HCT116 (cell line): ENCODE measurements around the gene CDH23. TPM values are rescaled to one million over a fixed set of nuclear protein-coding genes. Genes with fewer than 3 reads are reported as not detected.

ENCODE experiments used
- ATAC-seq: fragments of 200-7000 bp; cut with Tn5 transposase; 2 replicates; pipeline ENCODE4 v1.9.1; 2020; ENCODE audit warnings: mild to moderate bottlenecking, moderate library complexity
- BruUV-seq: library from RNA; stranded (reverse); fragments of 400-500 nt; replicated peaks from 2 replicates; lab custom pipeline; 2021; lab: Mats Ljungman, UMichigan
- CTCF ChIA-PET: fragments of 300-600 bp; sonication (Branson Sonifier 250); formaldehyde crosslinking; loops from one replicate; lab custom pipeline; 2021; ENCODE audit warnings: antibody characterized with exemption; lab: Charles Lee
- POLR2A ChIA-PET: fragments of 300-600, 350-600 bp; sonication (Branson Sonifier 250); formaldehyde crosslinking; loops from one replicate; lab custom pipeline; 2021; ENCODE audit warnings: antibody characterized with exemption; lab: Charles Lee
- RAD21 ChIA-PET, 2 experiments: fragments of 300-600 bp; sonication (Branson Sonifier 250); formaldehyde crosslinking; loops; one replicate each; lab custom pipeline; 2023; ENCODE audit warnings: low total read pairs in 2 of 2; ENCODE audit not compliant: uncharacterized antibody in 2 of 2, unreplicated experiment in 2 of 2, low non-redundant PET in 1 of 2; lab: Charles Lee
- DNase-seq: peaks from one replicate; pipeline ENCODE4 v3.0.0-alpha.2; 2010; ENCODE audit warnings: low read depth, low spot score
- H2AFZ ChIP-seq: fragments of 200-600 bp; shearing (Covaris generic), sonication (generic); 2 replicates; pipeline ENCODE4 v1.6.1; 2017; ENCODE audit warnings: low read depth, mixed run types, mixed read lengths, antibody characterized with exemption, low read length; ENCODE audit not compliant: poor library complexity, severe bottlenecking
- H3K27ac ChIP-seq: 2 replicates; pipeline ENCODE4 v1.5.1; 2012; ENCODE audit warnings: low read depth, low read length
- H3K27me3 ChIP-seq: fragments of 200-600 bp; sonication (generic); 2 replicates; pipeline ENCODE4 v1.6.1; 2016; ENCODE audit warnings: mixed run types, low read length, mixed read lengths; ENCODE audit not compliant: insufficient read depth
- H3K36me3 ChIP-seq, 2 experiments: fragments of 200-500 bp in 1 of 2; fragments of 200-600 bp in 1 of 2; sonication (Bioruptor generic) in 1 of 2; sonication (generic) in 1 of 2; 2 replicates each; pipeline versions ENCODE4 v1.5.1 to v1.6.1; 2014 to 2016; ENCODE audit warnings: low read length in 2 of 2, inconsistent platforms in 1 of 2, mixed read lengths in 1 of 2, mixed run types in 1 of 2; ENCODE audit not compliant: insufficient read depth in 2 of 2, control insufficient read depth in 1 of 2
- H3K4me1 ChIP-seq, 2 experiments: fragments of 200-600 bp in 1 of 2; sonication (generic) in 1 of 2; 2 replicates each; pipeline versions ENCODE4 v1.5.1 to v1.6.1; 2012 to 2017; ENCODE audit warnings: low read length in 2 of 2, inconsistent platforms in 1 of 2, mild to moderate bottlenecking in 1 of 2, mixed read lengths in 1 of 2, mixed run types in 1 of 2, moderate library complexity in 1 of 2; ENCODE audit not compliant: insufficient read depth in 2 of 2, control insufficient read depth in 1 of 2
- H3K4me2 ChIP-seq: fragments of 200-600 bp; sonication (generic); 2 replicates; pipeline ENCODE4 v1.6.1; 2017; ENCODE audit warnings: mixed run types, low read length, mixed read lengths
- H3K4me3 ChIP-seq, 2 experiments: fragments of 200-600 bp in 1 of 2; sonication (generic) in 1 of 2; replicated peaks in 1 of 2; 2 replicates each; pipeline ENCODE4 v1.5.1; 2011 to 2016; ENCODE audit warnings: low read length in 2 of 2, control low read depth in 1 of 2, low read depth in 1 of 2, mild to moderate bottlenecking in 1 of 2, mixed read lengths in 1 of 2, mixed run types in 1 of 2
- H3K79me2 ChIP-seq: fragments of 200-600 bp; sonication (generic); 2 replicates; pipeline ENCODE4 v1.6.1; 2017; ENCODE audit warnings: mild to moderate bottlenecking, mixed run types, low read length, moderate library complexity, mixed read lengths; ENCODE audit not compliant: insufficient read depth
- H3K9ac ChIP-seq: fragments of 200-600 bp; sonication (generic); 2 replicates; pipeline ENCODE4 v1.6.1; 2016; ENCODE audit warnings: low read length, mixed read lengths
- H3K9me2 ChIP-seq: fragments of 200-600 bp; sonication (generic), shearing (Covaris generic); 2 replicates; pipeline ENCODE4 v1.6.1; 2017; ENCODE audit warnings: mixed run types, mild to moderate bottlenecking, moderate library complexity; ENCODE audit not compliant: insufficient read depth
- H3K9me3 ChIP-seq, 2 experiments: fragments of 200-500 bp in 1 of 2; fragments of 200-600 bp in 1 of 2; sonication (Bioruptor generic) in 1 of 2; sonication (generic) in 1 of 2; 2 replicates each; pipeline ENCODE4 v1.6.1; 2014 to 2017; ENCODE audit warnings: low read length in 2 of 2, mixed read lengths in 2 of 2, inconsistent platforms in 1 of 2, low read depth in 1 of 2, mild to moderate bottlenecking in 1 of 2, mixed run types in 1 of 2, moderate library complexity in 1 of 2; ENCODE audit not compliant: control insufficient read depth in 1 of 2, insufficient read depth in 1 of 2
- H4K20me1 ChIP-seq: fragments of 200-600 bp; sonication (generic), shearing (Covaris generic); 2 replicates; pipeline ENCODE4 v1.6.1; 2017; ENCODE audit warnings: mixed run types, mild to moderate bottlenecking, moderate library complexity; ENCODE audit not compliant: insufficient read depth
- CBX3 ChIP-seq: IDR thresholded peaks from 2 replicates; pipeline ENCODE4 v1.6.1; 2012; ENCODE audit warnings: low read depth
- CEBPB ChIP-seq: IDR thresholded peaks from 2 replicates; pipeline ENCODE4 v1.6.1; 2012; ENCODE audit warnings: low read depth
- CTCF ChIP-seq, 3 experiments: fragments of 200-600 bp in 1 of 3; sonication (generic) in 1 of 3; IDR thresholded peaks in 2 of 3; conservative IDR thresholded peaks in 1 of 3; 2 replicates each; pipeline ENCODE4 v1.5.1; 2012 to 2017; ENCODE audit warnings: low read depth in 2 of 3, low read length in 2 of 3, antibody characterized with exemption in 1 of 3, borderline replicate concordance in 1 of 3, control low read depth in 1 of 3, mild to moderate bottlenecking in 1 of 3, mixed read lengths in 1 of 3, mixed run types in 1 of 3, moderate library complexity in 1 of 3; ENCODE audit not compliant: insufficient read depth in 1 of 3
- EGR1 ChIP-seq: IDR thresholded peaks from 2 replicates; pipeline ENCODE4 v1.6.1; 2012; ENCODE audit warnings: low read depth
- FOSL1 ChIP-seq: IDR thresholded peaks from 2 replicates; pipeline ENCODE4 v1.6.1; 2012; ENCODE audit warnings: low read depth
- JUND ChIP-seq: IDR thresholded peaks from 2 replicates; pipeline ENCODE4 v1.6.1; 2012
- POLR2A ChIP-seq: IDR thresholded peaks from 2 replicates; pipeline ENCODE4 v1.7.0; 2011; ENCODE audit warnings: borderline replicate concordance; ENCODE audit not compliant: insufficient read depth, insufficient read length; ENCODE audit errors: extremely low read depth
- SP1 ChIP-seq: IDR thresholded peaks from 2 replicates; pipeline ENCODE4 v1.6.1; 2012; ENCODE audit warnings: low read depth
- SRF ChIP-seq: IDR thresholded peaks from 2 replicates; pipeline ENCODE4 v1.6.1; 2012; ENCODE audit warnings: low read depth
- ZFX ChIP-seq: fragments of 450-650 bp; IDR thresholded peaks from 2 replicates; pipeline ENCODE4 v1.6.1; 2017
- ZNF274 ChIP-seq: fragments of 200-500 bp; sonication (Bioruptor generic); IDR thresholded peaks from 2 replicates; pipeline ENCODE4 v1.6.1; 2014; ENCODE audit warnings: mild to moderate bottlenecking, low read depth, low read length, inconsistent platforms
- intact Hi-C: fragments of 100-400 bp; cut with micrococcal nuclease; formaldehyde crosslinking; loops from 2 replicates; pipeline ENCODE4 v1.10.0; 2022
- total RNA-seq: library from RNA; stranded (reverse); gene quantifications from one replicate; pipeline ENCODE4 v1.2.1, GENCODE V29; 2021; ENCODE audit not compliant: unreplicated experiment
- TF ChIP-seq, protein P1 (sequence below): IDR thresholded peaks from 2 replicates; pipeline ENCODE4 v1.6.1; 2012
- TF ChIP-seq, protein P2 (sequence below): IDR thresholded peaks from 2 replicates; pipeline ENCODE4 v1.6.1; 2012; ENCODE audit warnings: low read depth

Gene CDH23
- total RNA-seq, 1 experiment from 2014 or later: not detected

DNA sequence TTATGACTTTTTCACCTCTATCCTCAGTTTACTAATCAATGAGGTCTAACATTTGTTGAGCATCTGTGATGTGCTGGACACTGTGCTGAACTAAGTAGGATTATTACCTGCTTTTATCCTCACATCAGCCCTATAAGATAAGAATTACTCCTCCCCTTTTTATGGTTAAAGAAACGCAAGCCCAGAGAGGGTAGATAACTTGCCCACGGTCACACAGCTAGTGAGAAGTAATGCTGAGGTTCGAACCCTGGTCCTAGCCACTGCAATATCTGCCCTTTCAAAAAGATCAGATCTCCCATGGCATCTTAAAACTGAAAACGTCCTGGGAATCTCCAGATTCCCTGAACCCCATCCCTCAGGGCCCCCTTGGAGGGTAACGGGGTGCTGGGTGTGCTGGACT is 204.6 kb downstream of the CDH23 start (continued):
- TF ChIP-seq CTCF (IDR thresholded peaks at IDR 0.05 in 2 of 3, conservative IDR thresholded peaks at IDR 0.05 in 1 of 3; ENCODE audit: borderline replicate concordance in 1 of 3, insufficient read depth in 1 of 3, low read depth in 2 of 3, low read length in 2 of 3) (no peak), ZFX (no peak), EGR1 (no peak), POLR2A (no peak), FOSL1 (no peak)
- TF ChIP-seq, protein P1, sequence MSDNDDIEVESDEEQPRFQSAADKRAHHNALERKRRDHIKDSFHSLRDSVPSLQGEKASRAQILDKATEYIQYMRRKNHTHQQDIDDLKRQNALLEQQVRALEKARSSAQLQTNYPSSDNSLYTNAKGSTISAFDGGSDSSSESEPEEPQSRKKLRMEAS: no peak
- TF ChIP-seq, all 23 proteins: peak for 0

DNA sequence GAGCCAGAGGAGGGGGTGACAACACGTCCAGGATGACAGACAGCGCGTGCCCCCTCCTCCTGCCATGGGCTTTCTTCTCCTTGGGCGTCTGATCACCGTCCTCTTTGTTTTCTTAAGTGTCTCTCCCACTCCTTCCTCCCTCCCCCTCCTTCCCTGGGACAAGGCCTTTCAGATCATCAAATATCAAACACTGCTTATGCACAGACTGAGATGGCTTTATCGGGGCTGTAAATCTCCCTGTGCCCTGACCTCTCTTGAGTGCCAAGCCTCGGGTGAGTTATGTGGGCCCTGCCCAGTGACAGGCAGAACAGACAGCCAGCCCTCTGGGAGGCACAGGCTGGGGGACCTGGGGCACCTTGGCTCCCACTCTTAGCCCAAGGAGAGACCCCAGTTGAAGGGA is 206.4 kb downstream of the CDH23 start:
- H3K9me3 ChIP-seq: no peaks in the 10 kb centered on the region
- TF ChIP-seq CBX3: no peak
- no peak for TF ChIP-seq ZFX
- no peak for TF ChIP-seq SRF
- no peak for TF ChIP-seq EGR1
- TF ChIP-seq, protein P1: no peak
- TF ChIP-seq SP1: no peak
- no peak for TF ChIP-seq JUND
- TF ChIP-seq, protein P2, sequence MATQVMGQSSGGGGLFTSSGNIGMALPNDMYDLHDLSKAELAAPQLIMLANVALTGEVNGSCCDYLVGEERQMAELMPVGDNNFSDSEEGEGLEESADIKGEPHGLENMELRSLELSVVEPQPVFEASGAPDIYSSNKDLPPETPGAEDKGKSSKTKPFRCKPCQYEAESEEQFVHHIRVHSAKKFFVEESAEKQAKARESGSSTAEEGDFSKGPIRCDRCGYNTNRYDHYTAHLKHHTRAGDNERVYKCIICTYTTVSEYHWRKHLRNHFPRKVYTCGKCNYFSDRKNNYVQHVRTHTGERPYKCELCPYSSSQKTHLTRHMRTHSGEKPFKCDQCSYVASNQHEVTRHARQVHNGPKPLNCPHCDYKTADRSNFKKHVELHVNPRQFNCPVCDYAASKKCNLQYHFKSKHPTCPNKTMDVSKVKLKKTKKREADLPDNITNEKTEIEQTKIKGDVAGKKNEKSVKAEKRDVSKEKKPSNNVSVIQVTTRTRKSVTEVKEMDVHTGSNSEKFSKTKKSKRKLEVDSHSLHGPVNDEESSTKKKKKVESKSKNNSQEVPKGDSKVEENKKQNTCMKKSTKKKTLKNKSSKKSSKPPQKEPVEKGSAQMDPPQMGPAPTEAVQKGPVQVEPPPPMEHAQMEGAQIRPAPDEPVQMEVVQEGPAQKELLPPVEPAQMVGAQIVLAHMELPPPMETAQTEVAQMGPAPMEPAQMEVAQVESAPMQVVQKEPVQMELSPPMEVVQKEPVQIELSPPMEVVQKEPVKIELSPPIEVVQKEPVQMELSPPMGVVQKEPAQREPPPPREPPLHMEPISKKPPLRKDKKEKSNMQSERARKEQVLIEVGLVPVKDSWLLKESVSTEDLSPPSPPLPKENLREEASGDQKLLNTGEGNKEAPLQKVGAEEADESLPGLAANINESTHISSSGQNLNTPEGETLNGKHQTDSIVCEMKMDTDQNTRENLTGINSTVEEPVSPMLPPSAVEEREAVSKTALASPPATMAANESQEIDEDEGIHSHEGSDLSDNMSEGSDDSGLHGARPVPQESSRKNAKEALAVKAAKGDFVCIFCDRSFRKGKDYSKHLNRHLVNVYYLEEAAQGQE: no peak
- no peak for TF ChIP-seq CEBPB
- TF ChIP-seq ZNF274: no peak
- intact Hi-C loops: loop anchor here (10.0 kb wide), 1 partner anchor 288 kb away; the partner anchor contains the start of gene SLC29A3
- H3K9me2 ChIP-seq: no peaks in the 10 kb centered on the region
- ChIA-PET CTCF (no interaction called here), RAD21 (no interaction called here), POLR2A (no interaction called here)
- no peak overlapping the region for H3K4me3 ChIP-seq
- peak; percentile 64; the same call in 1 of the 2 replicates for ATAC-seq
- no peaks in the 10 kb centered on the region for H4K20me1 ChIP-seq
- H3K36me3 ChIP-seq: no peaks in the 10 kb centered on the region
- no TSS peak for BruUV-seq
- H3K27me3 ChIP-seq: no peaks in the 10 kb centered on the region
- no peak for DNase-seq
- H3K4me2 ChIP-seq: no peak overlapping the region
- H2AFZ ChIP-seq: no peak overlapping the region
- H3K79me2 ChIP-seq: no peaks in the 10 kb centered on the region
- peaks cover 16 to 17% of the 10 kb centered on the region in 2 experiments; a peak in 3 of 4 replicates for H3K4me1 ChIP-seq
- H3K27ac ChIP-seq: no peak overlapping the region
- no peak overlapping the region for H3K9ac ChIP-seq
